Measurements from ENCODE around the gene PGPEP1.
"Not testable (repeated sequence)": the region's sequence is repeated elsewhere in the genome, so short reads cannot be mapped to it uniquely, and the experiment has no call there.

Gene PGPEP1

GRCh38 chr19:18368504-18369222 is 28.3 kb downstream of the PGPEP1 start:
- no peak for DNase-seq

GRCh38 chr19:18373407-18373891 is 33.1 kb downstream of the PGPEP1 start:
- DNase-seq: no peak

- DNase-seq: peak; percentile 32 to 49
Observed at GRCh38 chr19:18373892-18374629, 33.7 kb downstream of the PGPEP1 start.

- DNase-seq: no peak
Observed at GRCh38 chr19:18377026-18377425, 36.6 kb downstream of the PGPEP1 start.

GRCh38 chr19:18379803-18380747 is 39.7 kb downstream of the PGPEP1 start:
- DNase-seq: no peak

GRCh38 chr19:18380843-18381242 is 40.4 kb downstream of the PGPEP1 start:
- no peak for DNase-seq

- not testable (repeated sequence) for DNase-seq
Observed at GRCh38 chr19:18383622-18384021, 43.2 kb downstream of the PGPEP1 start.

- DNase-seq: no peak
Observed at GRCh38 chr19:18384775-18385174, 44.4 kb downstream of the PGPEP1 start.

GRCh38 chr19:18385359-18385674 is 44.9 kb downstream of the PGPEP1 start:
- no peak for DNase-seq

- DNase-seq: peak; percentile 28 to 53
Observed at GRCh38 chr19:18385675-18386542, 45.5 kb downstream of the PGPEP1 start, which contains the start of gene GDF15. GDF15 (plus strand) TSS chr19:18386158; CDS start chr19:18386190, 32 bp downstream.

- DNase-seq: no peak
Observed at GRCh38 chr19:18386543-18387271, 46.3 kb downstream of the PGPEP1 start.

- peak; percentile 83 to 85 for DNase-seq
Observed at GRCh38 chr19:18388100-18388959, 47.9 kb downstream of the PGPEP1 start.

- no peak for DNase-seq
Observed at GRCh38 chr19:18388960-18389725, 48.7 kb downstream of the PGPEP1 start.

- DNase-seq: no peak
Observed at GRCh38 chr19:18389726-18390064, 49.3 kb downstream of the PGPEP1 start.

GRCh38 chr19:18390065-18390907 is 49.9 kb downstream of the PGPEP1 start:
- no peak for DNase-seq

- DNase-seq: no peak
Observed at GRCh38 chr19:18391509-18392075, 51.2 kb downstream of the PGPEP1 start.

- no peak for DNase-seq
Observed at GRCh38 chr19:18392417-18392816, 52.0 kb downstream of the PGPEP1 start.

- no peak for DNase-seq
Observed at GRCh38 chr19:18392926-18393325, 52.5 kb downstream of the PGPEP1 start.
